Stimulated activated naive CD4-positive, alpha-beta T cell (primary cell): ENCODE measurements around the gene TFDP1.

Experiments
- DNase-seq, 6 experiments: peaks; one replicate each; lab custom pipeline; 2025; lab: John Stamatoyannopoulos, UW

The TFDP1 gene

DNA sequence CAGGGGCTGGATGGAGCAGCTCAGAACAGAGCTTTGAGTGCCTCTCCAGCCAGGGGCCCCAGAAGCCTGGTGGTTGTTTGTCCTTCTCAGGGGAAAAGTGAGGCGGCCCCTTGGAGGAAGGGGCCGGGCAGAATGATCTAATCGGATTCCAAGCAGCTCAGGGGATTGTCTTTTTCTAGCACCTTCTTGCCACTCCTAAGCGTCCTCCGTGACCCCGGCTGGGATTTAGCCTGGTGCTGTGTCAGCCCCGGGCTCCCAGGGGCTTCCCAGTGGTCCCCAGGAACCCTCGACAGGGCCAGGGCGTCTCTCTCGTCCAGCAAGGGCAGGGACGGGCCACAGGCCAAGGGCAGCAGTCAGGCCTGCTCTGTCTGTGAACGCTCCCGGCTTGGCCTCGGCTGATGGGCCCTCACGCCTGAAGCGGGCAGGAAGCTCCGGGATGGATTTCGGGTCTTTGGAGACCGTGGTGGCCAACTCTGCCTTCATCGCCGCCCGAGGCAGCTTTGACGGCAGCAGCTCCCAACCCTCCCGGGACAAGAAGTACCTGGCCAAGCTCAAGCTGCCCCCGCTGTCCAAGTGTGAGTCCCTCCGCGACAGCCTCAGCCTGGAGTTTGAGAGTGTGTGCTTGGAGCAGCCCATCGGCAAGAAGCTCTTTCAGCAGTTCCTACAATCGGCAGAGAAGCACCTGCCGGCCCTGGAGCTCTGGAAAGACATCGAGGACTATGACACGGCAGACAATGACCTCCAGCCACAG lies 82.6 kb downstream of the TFDP1 start, which contains the start of gene GRK1:
TSS of gene GRK1 (plus strand) at position 269 of the 751 bp plus-strand sequence. CDS start at position 437, 168 bp downstream.
- DNase-seq: no peak

DNA sequence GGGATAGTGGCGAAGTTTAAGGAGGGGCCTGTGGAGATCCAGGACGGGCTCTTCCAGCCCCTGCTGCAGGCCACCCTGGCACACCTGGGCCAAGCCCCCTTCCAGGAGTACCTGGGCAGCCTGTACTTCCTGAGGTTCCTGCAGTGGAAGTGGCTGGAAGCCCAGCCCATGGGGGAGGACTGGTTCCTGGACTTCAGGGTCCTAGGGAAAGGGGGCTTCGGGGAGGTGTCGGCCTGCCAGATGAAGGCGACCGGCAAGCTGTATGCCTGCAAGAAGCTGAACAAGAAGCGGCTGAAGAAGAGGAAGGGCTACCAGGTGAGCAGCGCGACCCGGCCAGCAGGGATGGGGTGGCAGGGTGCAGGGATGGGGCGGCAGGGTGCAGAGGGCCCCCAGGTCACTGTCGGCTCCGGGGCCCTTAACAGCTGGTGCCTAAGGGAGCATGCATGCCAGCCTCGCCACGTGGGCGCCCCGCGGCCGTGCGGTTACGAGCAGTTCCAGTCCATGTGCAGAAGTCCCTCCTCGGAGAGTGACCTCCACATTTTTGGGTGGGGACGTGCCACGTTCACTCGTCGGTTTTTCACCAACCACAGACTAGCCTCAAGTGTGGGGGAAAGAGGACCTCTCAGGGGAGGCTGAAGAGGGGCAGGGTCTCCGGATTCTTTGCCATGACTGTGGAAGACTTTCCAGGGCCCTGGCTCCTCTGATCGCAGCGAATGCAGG lies 83.4 kb downstream of the TFDP1 start:
- DNase-seq: no peak

DNA sequence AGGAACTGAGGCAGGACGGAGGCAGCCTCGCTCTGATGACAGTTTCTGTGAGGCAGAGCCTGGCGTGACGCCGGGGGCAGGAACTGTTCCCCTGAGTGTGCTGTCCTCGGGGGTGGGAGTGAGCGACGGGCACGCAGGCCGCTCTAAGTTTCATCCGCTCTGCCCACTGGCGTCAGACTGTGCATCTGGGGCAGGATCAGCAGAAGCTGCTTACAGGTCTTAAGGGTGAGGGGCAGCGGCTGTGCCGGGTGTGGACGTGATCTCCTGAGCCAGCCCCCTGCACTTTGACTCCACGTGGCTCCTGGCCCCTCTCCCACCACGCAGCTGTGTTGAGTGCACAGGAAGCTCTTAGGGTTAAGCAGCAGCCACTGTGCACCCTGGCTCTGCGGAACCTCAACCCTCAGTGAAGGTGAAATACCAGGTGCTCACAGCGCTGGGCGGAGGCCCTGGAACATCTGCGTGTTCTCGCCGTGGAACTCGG lies 84.0 kb downstream of the TFDP1 start:
- no peak for DNase-seq

DNA sequence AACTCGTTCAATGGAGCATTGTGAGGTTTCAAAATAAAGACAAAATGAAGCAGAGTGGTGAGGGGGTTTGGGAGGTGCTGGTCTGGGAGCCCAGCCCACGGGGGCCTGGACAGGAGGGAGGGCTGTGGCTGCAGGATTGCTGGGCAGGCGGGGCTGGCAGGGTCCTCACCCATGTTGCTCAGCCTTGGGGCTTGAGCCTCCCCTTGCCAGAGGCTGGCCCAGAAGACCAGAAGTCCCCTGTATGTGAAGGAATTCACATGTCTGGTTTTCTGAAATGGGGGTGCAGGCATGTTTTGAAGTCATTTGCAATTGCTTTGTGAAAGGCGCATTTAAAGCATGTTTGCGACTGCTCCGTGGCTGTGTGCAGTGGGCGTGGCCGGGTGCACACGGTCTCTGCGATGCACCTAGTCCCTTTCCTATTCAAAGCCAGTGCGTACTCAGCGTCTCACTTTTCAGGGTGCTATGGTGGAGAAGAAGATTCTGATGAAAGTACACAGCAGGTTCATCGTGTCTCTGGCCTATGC lies 84.7 kb downstream of the TFDP1 start:
- DNase-seq: no peak

DNA sequence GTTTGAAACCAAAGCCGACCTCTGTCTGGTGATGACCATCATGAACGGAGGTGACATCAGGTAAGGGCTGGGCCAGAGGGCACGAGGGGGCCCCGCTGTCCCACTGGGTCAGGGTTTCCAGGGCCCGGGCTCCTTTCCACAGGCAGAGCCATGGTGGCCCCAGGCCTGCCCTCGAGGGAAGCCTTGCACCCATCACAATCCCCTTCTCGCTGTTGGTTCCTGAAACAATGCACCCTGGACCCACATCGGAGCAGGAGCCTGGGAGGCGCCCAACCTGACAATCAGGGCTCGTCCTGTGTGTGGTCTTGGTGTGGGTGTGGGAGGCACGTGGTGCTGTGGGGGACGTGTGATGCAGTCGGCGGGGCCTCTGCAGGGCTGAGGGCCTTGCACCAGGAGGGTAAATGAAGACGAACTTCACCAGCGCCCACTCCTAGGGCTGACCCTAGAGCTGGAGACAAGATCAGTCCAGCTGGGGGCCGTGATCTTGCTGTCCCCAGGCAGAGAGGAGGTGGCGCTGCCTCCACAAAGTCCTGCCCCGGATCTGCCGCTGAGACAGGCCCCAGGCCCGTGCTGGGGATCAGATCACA lies 85.3 kb downstream of the TFDP1 start:
- no peak for DNase-seq

DNA sequence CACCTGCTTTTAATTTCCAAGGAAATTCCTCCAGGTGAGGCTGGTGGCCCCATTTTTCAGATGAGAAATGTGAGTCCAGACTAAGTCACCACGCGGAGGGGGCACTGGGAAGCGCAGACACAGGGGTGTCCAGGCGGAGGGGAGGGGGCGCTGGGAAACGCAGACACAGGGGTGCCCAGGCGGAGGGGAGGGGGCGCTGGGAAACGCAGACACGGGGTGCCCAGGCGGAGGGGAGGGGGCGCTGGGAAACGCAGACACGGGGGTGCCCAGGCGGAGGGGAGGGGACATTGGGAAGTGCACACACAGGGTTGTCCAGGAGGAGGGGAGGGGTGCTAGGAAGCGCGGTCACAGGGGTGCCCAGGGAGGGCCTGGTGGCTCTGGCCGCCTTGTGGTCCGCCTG lies 86.0 kb downstream of the TFDP1 start:
- no peak for DNase-seq

DNA sequence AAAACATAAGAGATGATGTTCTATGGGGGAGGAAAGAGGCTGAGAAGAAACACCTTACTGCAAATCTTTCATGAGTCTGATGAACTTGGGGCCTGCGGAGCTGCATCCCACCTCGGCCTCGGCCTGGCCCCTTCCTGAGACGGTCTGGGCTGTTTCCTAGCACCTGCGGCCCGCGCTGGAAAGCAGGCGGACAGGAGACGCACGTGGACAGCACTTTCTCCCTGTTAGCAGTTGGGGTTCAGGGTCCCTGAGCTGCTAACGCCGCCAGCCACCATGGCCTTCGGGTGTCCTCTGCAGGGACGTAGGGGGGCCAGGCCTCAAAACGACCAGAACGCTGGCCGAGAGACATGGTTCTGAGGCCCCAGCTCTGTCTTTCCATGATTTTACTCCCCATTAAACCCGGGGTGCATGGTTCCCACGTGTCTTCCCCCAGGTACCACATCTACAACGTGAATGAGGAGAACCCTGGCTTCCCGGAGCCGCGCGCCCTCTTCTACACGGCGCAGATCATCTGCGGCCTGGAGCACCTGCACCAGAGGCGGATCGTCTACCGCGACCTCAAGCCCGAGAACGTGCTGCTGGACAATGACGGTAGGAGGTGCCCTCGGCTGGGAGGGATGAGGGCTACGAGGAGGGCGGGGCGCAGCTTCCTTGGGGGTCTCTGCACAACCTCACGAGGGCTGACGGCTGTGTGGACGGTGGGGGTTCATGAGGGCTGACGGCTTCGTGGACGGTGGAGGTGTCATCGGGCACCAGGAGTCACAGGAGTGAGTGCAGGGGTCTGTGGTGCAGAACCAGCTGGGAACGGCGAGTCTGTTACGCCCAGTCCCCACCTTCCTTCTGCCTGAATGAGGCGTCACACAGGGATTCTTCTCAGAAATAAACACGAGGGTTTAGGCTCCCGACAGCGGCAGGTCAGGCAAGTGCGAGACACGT lies 86.8 kb downstream of the TFDP1 start:
- DNase-seq: no peak

DNA sequence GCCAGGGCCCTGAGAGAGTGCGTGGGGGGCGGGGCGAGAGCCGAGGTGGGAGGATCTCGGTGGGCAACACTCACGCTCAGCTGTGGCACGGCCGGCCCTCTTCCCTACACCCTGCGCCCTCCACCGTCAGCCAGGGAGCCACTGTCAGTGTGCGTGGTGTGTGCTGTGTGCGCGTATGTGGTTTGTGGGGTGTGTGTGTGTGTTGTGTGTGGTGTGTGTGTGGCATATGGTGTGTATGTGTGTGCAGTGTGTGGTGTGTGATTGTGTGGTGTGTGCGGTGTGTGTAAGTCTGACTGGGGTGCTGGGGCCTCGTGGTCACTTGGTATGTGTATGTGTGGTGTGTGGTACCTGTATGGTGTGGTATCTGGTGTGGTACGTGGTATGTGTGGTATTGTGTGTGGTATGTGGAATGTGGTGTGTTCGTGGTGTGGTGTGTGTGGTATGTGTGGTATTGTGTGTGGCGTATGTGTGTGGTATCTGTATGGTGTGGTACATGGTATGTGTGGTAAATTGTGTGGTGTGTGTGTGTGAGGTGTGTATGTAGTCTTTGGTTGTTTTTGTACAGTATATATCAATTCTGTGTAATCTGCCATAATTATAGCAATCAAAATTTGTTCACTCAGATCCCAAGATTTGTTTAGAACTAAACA lies 87.6 kb downstream of the TFDP1 start:
- DNase-seq: no peak
